ENCODE measurements around the gene VPS13C.

The VPS13C gene

GRCh38 chr15:61916104-61916503 is 144.1 kb downstream of the VPS13C start:
- no peak for DNase-seq (ENCODE audit: low spot score)
- TF ChIP-seq CTCF (IDR thresholded peaks at IDR 0.05; ENCODE audit: extremely low read depth, missing control alignments) = no peak

- TF ChIP-seq CTCF (IDR thresholded peaks at IDR 0.05; ENCODE audit: extremely low read depth, missing control alignments) = no peak
- no peak for DNase-seq (ENCODE audit: low spot score)
Observed at GRCh38 chr15:61915640-61916039, 144.6 kb downstream of the VPS13C start.

DNA sequence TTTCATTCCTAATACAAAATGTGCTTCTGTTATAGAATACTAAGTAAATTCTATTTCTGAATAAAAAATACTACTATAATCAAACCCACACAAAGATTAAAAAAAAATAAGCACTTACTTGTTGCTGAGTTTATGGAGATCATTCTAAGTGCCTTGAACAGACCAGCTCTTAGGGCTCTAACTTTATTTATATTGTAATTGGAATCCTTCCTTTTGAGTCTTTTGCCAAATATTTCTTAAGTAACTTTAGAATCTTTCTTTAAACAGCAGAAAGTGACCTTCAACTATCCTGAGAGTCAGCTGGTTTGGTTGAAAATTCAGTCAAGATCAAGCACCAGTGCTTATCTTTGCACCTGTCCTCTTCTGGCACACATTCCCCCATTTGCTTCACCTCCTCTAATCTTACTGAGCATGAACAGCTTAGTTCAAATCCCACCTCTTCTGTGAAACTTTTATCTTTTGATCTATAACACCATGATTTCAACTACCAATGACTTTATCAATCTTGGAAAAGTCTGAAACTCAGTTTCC is 149.3 kb downstream of the VPS13C start:
- DNase-seq (ENCODE audit: low spot score) = no peak
- TF ChIP-seq CTCF (IDR thresholded peaks at IDR 0.05; ENCODE audit: extremely low read depth, missing control alignments) = no peak

DNA sequence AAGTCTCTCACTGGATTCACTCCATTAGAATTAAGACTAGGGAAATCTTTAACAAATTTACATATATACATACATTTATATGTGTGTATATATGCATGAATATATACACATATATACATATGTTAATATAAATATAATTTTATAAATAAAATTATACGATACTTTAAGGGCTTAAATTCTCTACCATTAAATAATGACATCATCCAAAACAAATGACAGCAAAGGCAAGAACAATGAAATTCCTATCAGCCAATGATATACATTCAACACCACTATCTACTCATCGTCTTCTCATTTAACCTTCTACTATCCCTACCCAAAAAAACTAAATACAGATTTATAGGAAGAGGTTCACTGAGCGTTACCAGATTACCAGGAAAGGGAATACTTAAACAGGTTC is 152.0 kb downstream of the VPS13C start:
- no peak for TF ChIP-seq CTCF (IDR thresholded peaks at IDR 0.05; ENCODE audit: extremely low read depth, missing control alignments)

GRCh38 chr15:61907753-61908086 is 152.5 kb downstream of the VPS13C start:
- no peak for DNase-seq (ENCODE audit: low spot score)
- TF ChIP-seq CTCF (IDR thresholded peaks at IDR 0.05; ENCODE audit: extremely low read depth, missing control alignments) = no peak

More for the DNA sequence above, 152.0 kb downstream of the VPS13C start:
- DNase-seq (ENCODE audit: low spot score) = no peak

DNA sequence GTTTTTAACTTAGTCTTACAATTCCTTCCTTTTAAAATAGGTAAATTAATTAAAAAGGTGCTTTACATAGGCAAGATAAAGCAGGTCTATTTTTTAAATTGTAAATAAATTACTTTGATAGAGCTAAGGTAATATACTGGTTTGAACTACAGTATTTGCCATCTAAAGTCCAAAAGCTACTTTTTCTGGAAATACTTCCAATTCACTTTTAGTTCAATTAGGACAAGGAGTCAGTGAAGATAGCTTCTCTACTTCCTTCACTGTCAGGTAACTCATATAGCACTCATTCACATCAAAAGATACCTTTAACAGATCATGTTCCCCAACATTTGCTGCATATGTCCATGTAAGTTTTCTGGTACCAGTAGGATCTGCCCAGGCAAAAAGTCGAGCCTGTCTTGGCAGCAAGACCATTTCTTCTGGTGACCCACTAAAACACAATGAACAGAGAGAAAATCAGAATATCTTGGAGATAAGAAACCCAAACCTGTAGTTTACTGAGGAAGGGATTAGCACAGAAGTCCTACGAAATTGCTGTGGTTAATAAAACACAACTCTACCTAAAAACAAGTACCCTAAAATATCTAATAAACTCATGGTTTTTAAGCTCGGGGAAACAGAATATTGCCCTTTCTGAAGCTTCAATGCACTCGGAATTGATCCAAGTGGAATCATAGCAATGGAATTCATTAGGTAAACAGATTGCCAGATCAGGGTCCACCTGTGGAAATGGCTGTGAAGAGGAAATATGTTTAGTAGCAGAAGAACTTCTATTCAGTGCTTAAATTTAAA is 153.1 kb downstream of the VPS13C start:
- no peak for TF ChIP-seq CTCF (IDR thresholded peaks at IDR 0.05; ENCODE audit: extremely low read depth, missing control alignments)

GRCh38 chr15:61893146-61893545 is 167.1 kb downstream of the VPS13C start:
- DNase-seq (ENCODE audit: low spot score) = no peak

More for the DNA sequence above, 153.1 kb downstream of the VPS13C start:
- DNase-seq (ENCODE audit: low spot score) = no peak

More at GRCh38 chr15:61893146-61893545, 167.1 kb downstream of the VPS13C start:
- no peak for TF ChIP-seq CTCF (IDR thresholded peaks at IDR 0.05; ENCODE audit: extremely low read depth, missing control alignments)
